Measurements from ENCODE around the gene MIPEP. TPM values are rescaled to one million over a fixed set of nuclear protein-coding genes. Genes with fewer than 3 reads are reported as not detected.

MIPEP gene
- total RNA-seq, 3 donors from 2014 or later, result 11.0 to 23.0 (median 20.0) TPM

DNA sequence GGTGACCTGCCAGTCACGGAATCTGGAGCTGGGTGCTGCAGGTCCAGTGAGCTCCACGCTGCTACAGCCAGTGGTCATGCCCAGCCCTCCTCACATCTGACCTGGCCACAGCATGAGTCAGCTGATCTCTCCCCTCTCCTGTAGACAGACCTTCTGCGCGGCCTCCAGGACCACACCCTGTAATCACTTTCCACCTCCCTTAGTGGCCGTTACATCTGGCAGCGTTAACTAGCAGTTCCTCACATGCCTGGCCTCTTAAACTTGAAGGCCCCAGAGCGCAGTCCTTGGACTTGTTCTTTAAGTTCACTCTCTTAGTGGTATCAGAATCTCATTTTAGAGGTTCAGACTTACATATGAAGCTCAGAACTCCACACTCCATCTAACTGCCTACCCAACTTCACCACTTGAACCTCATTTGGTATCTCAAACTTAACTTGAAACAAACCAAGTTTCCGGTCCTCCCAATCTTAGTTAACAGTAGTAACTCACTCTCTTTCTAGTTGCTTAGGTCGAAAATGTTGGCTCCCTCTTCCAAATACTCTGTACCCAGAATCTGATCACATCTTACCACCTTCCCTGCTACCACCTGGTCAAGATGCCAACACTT lies 22.7 kb downstream of the MIPEP start:
- no peak for TF ChIP-seq POLR2A (IDR thresholded peaks at IDR 0.05)
- TF ChIP-seq, protein P1, sequence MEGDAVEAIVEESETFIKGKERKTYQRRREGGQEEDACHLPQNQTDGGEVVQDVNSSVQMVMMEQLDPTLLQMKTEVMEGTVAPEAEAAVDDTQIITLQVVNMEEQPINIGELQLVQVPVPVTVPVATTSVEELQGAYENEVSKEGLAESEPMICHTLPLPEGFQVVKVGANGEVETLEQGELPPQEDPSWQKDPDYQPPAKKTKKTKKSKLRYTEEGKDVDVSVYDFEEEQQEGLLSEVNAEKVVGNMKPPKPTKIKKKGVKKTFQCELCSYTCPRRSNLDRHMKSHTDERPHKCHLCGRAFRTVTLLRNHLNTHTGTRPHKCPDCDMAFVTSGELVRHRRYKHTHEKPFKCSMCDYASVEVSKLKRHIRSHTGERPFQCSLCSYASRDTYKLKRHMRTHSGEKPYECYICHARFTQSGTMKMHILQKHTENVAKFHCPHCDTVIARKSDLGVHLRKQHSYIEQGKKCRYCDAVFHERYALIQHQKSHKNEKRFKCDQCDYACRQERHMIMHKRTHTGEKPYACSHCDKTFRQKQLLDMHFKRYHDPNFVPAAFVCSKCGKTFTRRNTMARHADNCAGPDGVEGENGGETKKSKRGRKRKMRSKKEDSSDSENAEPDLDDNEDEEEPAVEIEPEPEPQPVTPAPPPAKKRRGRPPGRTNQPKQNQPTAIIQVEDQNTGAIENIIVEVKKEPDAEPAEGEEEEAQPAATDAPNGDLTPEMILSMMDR (IDR thresholded peaks at IDR 0.05), result no peak

DNA sequence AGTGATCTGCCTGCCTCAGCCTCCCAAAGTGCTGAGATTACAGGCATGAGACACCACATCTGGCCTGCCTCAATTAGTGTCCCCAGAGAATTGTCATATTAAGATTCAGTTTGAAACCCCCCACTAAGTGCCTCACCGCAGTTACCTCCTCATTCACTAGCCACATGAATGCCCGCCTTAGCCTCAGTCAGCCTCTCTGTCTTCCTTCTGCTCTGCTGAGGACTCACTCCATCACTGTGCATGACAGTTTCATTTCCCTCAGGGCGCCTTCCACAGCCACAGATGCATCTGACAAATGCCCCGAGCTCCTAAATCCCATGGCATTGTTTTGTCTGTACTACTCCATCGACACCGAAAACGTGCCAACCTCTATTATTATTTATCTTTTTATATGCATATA lies 23.3 kb downstream of the MIPEP start:
- no peak for DNase-seq (ENCODE audit: low spot score in 2 of 2)
- TF ChIP-seq POLR2AphosphoS5 (IDR thresholded peaks at IDR 0.05) (no peak), POLR2A (IDR thresholded peaks at IDR 0.05) (no peak)
- TF ChIP-seq, protein P1 (IDR thresholded peaks at IDR 0.05), result no peak
- Histone ChIP-seq H3K36me3 (no peaks in the 10 kb centered on the region), H3K4me3 (no peak overlapping the region), H3K9me3 (no peaks in the 10 kb centered on the region), H3K27me3 (no peaks in the 10 kb centered on the region), H3K4me1 (no peaks in the 10 kb centered on the region), H3K27ac (no peak overlapping the region)
- intact Hi-C loops (cut with DNase I; ENCODE audit: low total_unique reads), result no loop called here

More for the DNA sequence above, 22.7 kb downstream of the MIPEP start:
- no peaks in the 10 kb centered on the region for H3K4me1 ChIP-seq
- no peak for DNase-seq (ENCODE audit: low spot score in 2 of 2)
- intact Hi-C loops (cut with DNase I; ENCODE audit: low total_unique reads), result no loop called here
- H3K36me3 ChIP-seq, result no peaks in the 10 kb centered on the region
- H3K4me3 ChIP-seq, result no peak overlapping the region
- no peaks in the 10 kb centered on the region for H3K9me3 ChIP-seq
- H3K27ac ChIP-seq, result no peak overlapping the region
- H3K27me3 ChIP-seq, result no peaks in the 10 kb centered on the region

DNA sequence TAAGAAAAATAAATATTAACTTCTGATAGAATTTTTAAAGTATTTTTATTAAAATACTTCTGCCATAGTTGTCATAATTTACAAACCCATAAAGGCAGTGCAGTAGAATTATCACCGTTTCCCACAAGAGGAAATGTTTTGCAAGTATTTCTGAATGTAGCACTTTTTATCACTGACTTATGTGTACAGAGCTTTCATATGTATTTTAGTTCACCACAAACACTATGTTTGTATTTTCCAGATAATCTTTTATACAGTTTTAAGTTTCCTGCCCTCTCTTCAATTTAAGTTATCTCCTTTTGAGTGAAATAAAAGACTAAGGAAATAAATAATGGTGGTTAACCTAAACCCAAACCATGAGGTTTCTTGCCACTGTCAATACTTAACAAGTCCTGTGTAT lies 24.2 kb downstream of the MIPEP start:
- no peaks in the 10 kb centered on the region for H3K4me1 ChIP-seq
- no peaks in the 10 kb centered on the region for H3K27me3 ChIP-seq
- H3K9me3 ChIP-seq, result no peaks in the 10 kb centered on the region
- intact Hi-C loops (cut with DNase I; ENCODE audit: low total_unique reads), result no loop called here
- TF ChIP-seq, protein P1 (IDR thresholded peaks at IDR 0.05), result no peak
- TF ChIP-seq POLR2AphosphoS5 (IDR thresholded peaks at IDR 0.05), result no peak
- TF ChIP-seq POLR2A (IDR thresholded peaks at IDR 0.05), result no peak
- H3K4me3 ChIP-seq, result no peak overlapping the region
- H3K36me3 ChIP-seq, result no peaks in the 10 kb centered on the region
- DNase-seq (ENCODE audit: low spot score in 2 of 2), result no peak
- H3K27ac ChIP-seq, result no peak overlapping the region

DNA sequence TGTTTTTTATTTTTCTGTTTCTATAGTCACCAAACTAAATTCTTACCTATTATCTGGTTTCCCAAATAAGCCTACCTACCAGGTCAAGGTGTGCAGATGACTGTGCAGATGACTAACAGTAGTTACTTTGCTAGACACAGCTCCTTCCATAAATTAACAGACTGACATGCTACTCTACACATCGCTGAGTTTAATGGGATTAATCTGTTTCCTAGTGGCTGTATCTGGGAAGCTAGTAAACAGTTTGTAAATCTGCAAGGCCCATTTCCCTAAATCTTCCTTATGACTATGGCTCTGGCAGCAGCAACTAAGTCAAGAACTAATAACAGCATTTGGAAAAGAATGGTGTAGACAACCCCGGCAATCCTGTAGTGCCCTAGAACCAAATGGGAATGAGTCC lies 27.9 kb downstream of the MIPEP start:
- no peaks in the 10 kb centered on the region for H3K27me3 ChIP-seq
- H3K36me3 ChIP-seq, result no peaks in the 10 kb centered on the region
- H3K9me3 ChIP-seq, result no peaks in the 10 kb centered on the region
- intact Hi-C loops (cut with DNase I; ENCODE audit: low total_unique reads), result no loop called here
- H3K4me1 ChIP-seq, result no peaks in the 10 kb centered on the region
- H3K27ac ChIP-seq, result no peak overlapping the region
- no peak for DNase-seq (ENCODE audit: low spot score in 2 of 2)
- H3K4me3 ChIP-seq, result no peak overlapping the region
- TF ChIP-seq POLR2A (IDR thresholded peaks at IDR 0.05), result no peak
- TF ChIP-seq, protein P1 (IDR thresholded peaks at IDR 0.05), result no peak
- no peak for TF ChIP-seq POLR2AphosphoS5 (IDR thresholded peaks at IDR 0.05)

DNA sequence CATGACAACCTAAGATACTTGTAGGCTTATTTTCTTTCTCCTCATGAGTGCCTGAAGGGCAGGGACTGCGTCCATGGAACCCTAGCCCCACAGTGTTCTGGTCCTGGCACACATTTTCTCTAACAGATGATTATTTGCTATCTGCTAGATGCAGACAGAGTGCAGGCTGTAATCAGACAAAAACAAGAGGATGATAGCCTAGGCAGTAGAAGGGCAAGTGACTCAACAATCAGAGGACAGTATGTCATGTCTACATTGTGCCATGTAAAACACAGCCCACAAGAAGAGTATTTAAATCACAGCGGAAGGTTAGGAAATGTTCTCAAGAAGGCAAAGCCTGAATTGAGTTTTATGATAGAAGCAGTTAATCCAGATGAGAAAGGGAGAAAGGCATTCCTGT lies 29.3 kb downstream of the MIPEP start:
- Histone ChIP-seq H3K27me3 (no peaks in the 10 kb centered on the region), H3K36me3 (no peaks in the 10 kb centered on the region), H3K27ac (no peak overlapping the region), H3K9me3 (no peaks in the 10 kb centered on the region), H3K4me3 (no peak overlapping the region), H3K4me1 (no peaks in the 10 kb centered on the region)
- DNase-seq (ENCODE audit: low spot score in 2 of 2), result no peak
- TF ChIP-seq POLR2AphosphoS5 (IDR thresholded peaks at IDR 0.05), result no peak
- TF ChIP-seq POLR2A (IDR thresholded peaks at IDR 0.05), result no peak
- TF ChIP-seq, protein P1 (IDR thresholded peaks at IDR 0.05), result no peak
- intact Hi-C loops (cut with DNase I; ENCODE audit: low total_unique reads), result no loop called here

Measured in breast epithelium (tissue), 4 donors.